LNCAP (cell line): Measurements from ENCODE around the gene COL6A1.

Experiments
- TF ChIP-seq, protein P1 (sequence below): fragments of 450-650 bp; IDR thresholded peaks from 2 replicates; pipeline ENCODE4 v1.5.1; 2017; ENCODE audit warnings: mild to moderate bottlenecking

COL6A1 gene

GRCh38 chr21:46009951-46010705 is 28.6 kb downstream of the COL6A1 start:
- TF ChIP-seq, protein P1, sequence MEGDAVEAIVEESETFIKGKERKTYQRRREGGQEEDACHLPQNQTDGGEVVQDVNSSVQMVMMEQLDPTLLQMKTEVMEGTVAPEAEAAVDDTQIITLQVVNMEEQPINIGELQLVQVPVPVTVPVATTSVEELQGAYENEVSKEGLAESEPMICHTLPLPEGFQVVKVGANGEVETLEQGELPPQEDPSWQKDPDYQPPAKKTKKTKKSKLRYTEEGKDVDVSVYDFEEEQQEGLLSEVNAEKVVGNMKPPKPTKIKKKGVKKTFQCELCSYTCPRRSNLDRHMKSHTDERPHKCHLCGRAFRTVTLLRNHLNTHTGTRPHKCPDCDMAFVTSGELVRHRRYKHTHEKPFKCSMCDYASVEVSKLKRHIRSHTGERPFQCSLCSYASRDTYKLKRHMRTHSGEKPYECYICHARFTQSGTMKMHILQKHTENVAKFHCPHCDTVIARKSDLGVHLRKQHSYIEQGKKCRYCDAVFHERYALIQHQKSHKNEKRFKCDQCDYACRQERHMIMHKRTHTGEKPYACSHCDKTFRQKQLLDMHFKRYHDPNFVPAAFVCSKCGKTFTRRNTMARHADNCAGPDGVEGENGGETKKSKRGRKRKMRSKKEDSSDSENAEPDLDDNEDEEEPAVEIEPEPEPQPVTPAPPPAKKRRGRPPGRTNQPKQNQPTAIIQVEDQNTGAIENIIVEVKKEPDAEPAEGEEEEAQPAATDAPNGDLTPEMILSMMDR = no peak

GRCh38 chr21:46011267-46011967 is 29.8 kb downstream of the COL6A1 start:
- TF ChIP-seq, protein P1 = no peak

GRCh38 chr21:46012154-46012553 is 30.6 kb downstream of the COL6A1 start:
- TF ChIP-seq, protein P1 = no peak

DNA sequence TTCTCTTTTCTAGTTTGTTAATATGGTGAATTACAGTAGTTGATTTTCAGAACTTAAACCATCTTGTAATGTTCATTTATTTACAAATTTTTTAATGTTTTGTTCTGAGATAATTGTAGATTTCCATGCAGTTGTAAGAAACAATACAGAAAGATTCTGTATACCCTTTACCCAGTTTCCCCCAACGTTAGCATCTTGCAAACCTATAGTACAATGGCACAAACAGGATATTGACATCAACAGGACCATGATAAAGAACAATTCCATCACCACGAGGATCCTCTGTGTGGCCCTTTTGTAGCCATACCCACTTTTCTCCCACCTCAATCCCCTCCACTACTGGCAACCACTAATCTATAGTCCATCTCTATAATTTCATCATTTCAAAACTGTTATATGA is 33.3 kb downstream of the COL6A1 start:
- TF ChIP-seq, protein P1 = no peak

DNA sequence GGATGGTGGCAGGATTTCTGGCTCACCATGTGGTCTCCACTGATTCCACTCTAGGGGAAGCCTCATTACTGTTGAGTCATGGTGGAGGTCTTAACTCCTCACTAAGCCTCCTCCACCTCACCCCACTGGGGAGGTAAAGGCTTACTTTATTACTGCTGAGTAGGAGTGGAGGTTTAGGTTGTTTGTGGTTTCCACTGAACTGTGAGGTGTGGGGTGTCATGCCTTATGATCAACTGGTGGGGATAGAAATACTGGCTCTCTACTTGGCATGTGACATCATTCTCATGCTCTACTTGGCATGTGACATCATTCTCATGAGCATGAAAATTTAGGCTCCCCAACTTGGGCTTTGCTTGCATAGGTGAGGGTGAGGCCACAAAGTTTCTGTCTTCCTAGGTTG is 35.6 kb downstream of the COL6A1 start:
- TF ChIP-seq, protein P1 = no peak

DNA sequence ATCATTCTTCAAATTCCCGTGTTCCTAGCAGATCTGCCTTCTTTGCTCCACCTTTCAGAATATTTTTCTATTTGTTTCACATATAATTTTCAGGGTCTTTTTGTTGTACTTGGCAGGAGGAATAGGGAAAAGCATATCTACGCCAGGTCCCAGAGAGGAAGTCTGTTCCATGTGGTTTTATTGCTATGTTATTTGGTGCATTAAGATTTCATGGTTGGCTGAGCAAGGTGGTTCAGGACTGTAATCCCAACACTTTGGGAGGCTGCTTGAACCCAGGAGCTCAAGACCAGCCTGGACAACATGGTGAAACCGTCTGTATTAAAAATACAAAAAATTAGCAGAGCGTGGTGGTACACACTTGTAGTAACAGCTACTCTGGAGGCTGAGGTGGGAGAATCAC is 36.1 kb downstream of the COL6A1 start:
- TF ChIP-seq, protein P1 = no peak

DNA sequence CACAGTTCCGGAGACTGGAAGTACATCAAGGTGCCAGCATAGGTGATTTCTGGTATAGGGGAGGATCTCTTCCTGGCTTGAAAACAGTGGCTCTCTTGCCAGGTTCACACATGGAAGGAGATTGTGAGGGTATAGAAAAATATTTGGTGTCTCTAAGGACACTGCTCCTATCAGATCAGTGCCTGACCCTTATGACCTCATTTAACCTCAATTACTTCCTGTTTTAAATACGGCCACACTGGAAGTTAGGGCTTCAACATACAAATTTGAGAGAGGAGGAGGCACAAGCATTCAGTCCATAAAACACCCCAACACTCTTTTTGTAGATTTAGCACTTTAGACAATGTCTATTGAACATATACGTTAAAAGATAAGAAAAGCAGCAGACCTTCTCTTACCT is 37.0 kb downstream of the COL6A1 start:
- TF ChIP-seq, protein P1 = no peak
